Mesodermal cell (in vitro differentiated cells): ENCODE results near the gene SLBP.

Experiments used
- H3K27ac ChIP-seq: 2 replicates; pipeline ENCODE4 v1.7.0; 2013; ENCODE audit warnings: mild to moderate bottlenecking, low read depth, low read length, moderate library complexity; ENCODE audit not compliant: severe bottlenecking
- H3K36me3 ChIP-seq: 2 replicates; pipeline ENCODE4 v1.7.1; 2013; ENCODE audit warnings: mild to moderate bottlenecking, low read length, moderate library complexity; ENCODE audit not compliant: control insufficient read depth, insufficient read depth
- H3K4me1 ChIP-seq: one replicate; pipeline ENCODE4 v1.7.1; 2013; ENCODE audit warnings: mild to moderate bottlenecking, low read length; ENCODE audit not compliant: insufficient read depth, control insufficient read depth, poor library complexity, severe bottlenecking
- H3K4me3 ChIP-seq: 2 replicates; pipeline ENCODE4 v1.7.0; 2013; ENCODE audit warnings: low read length, control low read depth, mild to moderate bottlenecking; ENCODE audit not compliant: insufficient read depth, poor library complexity, severe bottlenecking; ENCODE audit errors: extremely low read depth
- H3K9me3 ChIP-seq: 2 replicates; pipeline ENCODE4 v1.7.1; 2013; ENCODE audit warnings: mild to moderate bottlenecking, low read length, moderate library complexity; ENCODE audit not compliant: control insufficient read depth
- WGBS, 2 experiments: methylation state at CpG; one replicate each; pipeline ENCODE4 v1.1.5; 2013; ENCODE audit warnings: missing lambda C conversion rate in 2 of 2; ENCODE audit not compliant: insufficient coverage in 2 of 2; 5-methylcytosine and 5-hydroxymethylcytosine counted together

The SLBP gene

DNA sequence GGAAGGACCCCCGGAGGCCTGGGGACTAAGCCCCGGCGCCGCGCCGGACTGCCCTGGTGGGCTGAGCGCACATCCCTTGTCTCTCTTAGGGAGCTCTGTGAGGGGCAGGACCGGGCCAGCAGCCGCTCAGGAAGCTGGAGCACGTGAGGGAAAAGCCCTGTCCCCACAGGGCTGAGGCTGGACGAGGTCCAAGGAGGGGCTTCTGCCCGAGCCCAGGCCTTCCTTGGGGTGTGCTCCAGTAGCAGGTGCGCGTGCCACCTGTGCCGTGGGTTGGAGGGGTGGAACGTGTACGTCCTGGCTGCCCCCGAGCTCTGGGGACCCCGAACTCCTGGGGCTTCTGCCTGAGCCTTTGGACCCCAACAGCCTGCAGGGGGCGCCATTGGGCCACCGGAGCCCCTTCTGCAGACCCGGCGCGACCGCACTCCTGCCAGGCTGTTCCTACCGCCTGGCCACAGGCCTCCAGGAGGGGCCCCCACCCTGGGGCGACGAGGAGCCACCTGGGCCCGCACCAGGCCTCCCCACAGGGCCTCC lies 36.4 kb upstream of the SLBP start:
- no peaks in the 10 kb centered on the region for H3K9me3 ChIP-seq
- WGBS, 2 experiments: 13 to 14% methylated on average over 25 to 26 of the region's 29 CpGs
- no peak overlapping the region for H3K4me3 ChIP-seq
- peaks cover 13% of the 10 kb centered on the region for H3K36me3 ChIP-seq
- no peak overlapping the region for H3K27ac ChIP-seq
- no peaks in the 10 kb centered on the region for H3K4me1 ChIP-seq

DNA sequence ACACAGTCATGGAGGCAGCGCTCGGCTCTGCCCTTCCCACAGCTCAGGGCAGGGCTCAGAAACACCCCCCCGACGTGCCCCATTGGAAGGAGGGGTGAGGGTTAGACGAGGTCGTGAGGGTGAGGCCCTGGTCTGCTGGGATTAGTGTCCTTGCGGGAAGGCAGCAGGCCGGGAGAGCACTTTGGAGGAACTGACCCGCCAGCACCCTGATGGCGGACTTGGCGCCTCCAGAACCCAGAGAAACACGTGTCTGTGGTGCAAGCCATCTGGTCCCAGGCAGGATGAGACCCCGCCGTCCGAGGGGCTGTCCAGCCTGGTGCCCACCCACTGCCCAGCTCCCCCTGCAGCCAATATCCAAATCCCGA lies 35.5 kb upstream of the SLBP start:
- no peaks in the 10 kb centered on the region for H3K4me1 ChIP-seq
- no peaks in the 10 kb centered on the region for H3K9me3 ChIP-seq
- H3K4me3 ChIP-seq: no peak overlapping the region
- peaks cover 19% of the 10 kb centered on the region for H3K36me3 ChIP-seq
- H3K27ac ChIP-seq: no peak overlapping the region
- 90 to 97% methylated on average over 15 of the region's 16 CpGs for whole genome bisulfite sequencing, 2 experiments

- H3K4me3 ChIP-seq: no peak overlapping the region
- H3K4me1 ChIP-seq: no peaks in the 10 kb centered on the region
- peaks cover 24% of the 10 kb centered on the region for H3K36me3 ChIP-seq
- no peak overlapping the region for H3K27ac ChIP-seq
- H3K9me3 ChIP-seq: no peaks in the 10 kb centered on the region
- 88 to 90% methylated on average over 26 to 28 of the region's 33 CpGs for WGBS, 2 experiments
Measured at GRCh38 chr4:1746919-1747602, 34.9 kb upstream of the SLBP start.

DNA sequence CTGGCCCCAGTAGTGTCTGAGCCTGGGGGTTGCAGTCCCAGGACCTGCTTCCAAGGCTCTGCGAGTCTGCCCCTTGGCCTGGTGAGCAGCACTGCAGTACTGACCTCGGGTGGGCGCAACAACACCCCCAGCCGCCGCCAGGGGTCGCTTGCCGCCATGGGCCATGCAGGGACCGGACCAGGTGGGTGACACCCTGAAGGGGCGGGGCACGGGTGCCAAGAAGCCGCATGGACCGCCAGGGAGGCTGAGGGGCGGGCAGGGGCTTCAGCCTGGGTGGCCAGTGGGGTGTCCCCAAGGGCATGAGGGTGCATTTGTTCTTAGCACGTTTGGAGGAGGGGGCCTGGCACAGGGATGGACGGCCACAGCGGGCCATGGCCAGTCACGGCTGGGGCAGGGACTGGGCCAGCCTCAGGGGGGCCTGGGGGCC lies 34.2 kb upstream of the SLBP start:
- Histone ChIP-seq H3K4me1 (no peaks in the 10 kb centered on the region), H3K9me3 (no peaks in the 10 kb centered on the region), H3K4me3 (no peak overlapping the region), H3K27ac (no peak overlapping the region), H3K36me3 (peaks cover 32% of the 10 kb centered on the region)
- WGBS, 2 experiments: 26 to 35% methylated on average over 8 to 17 of the region's 17 CpGs

- peaks cover 38% of the 10 kb centered on the region for H3K36me3 ChIP-seq
- H3K4me3 ChIP-seq: no peak overlapping the region
- 80 to 81% methylated on average over 9 to 12 of the region's 12 CpGs for WGBS, 2 experiments
- no peaks in the 10 kb centered on the region for H3K9me3 ChIP-seq
- H3K4me1 ChIP-seq: no peaks in the 10 kb centered on the region
- no peak overlapping the region for H3K27ac ChIP-seq
Measured at GRCh38 chr4:1745697-1746096, 33.6 kb upstream of the SLBP start.

- WGBS, 2 experiments: 83 to 90% methylated on average over 7 to 11 of the region's 13 CpGs
- Histone ChIP-seq H3K36me3 (peaks cover 43% of the 10 kb centered on the region), H3K9me3 (no peaks in the 10 kb centered on the region), H3K4me3 (no peak overlapping the region), H3K4me1 (no peaks in the 10 kb centered on the region), H3K27ac (no peak overlapping the region)
Measured at GRCh38 chr4:1745165-1745564, 33.0 kb upstream of the SLBP start.

- H3K27ac ChIP-seq: no peak overlapping the region
- H3K4me3 ChIP-seq: no peak overlapping the region
- WGBS, 2 experiments: 93% methylated on average over 13 to 14 of the region's 14 CpGs
- H3K36me3 ChIP-seq: peaks cover 49% of the 10 kb centered on the region
- no peaks in the 10 kb centered on the region for H3K9me3 ChIP-seq
- H3K4me1 ChIP-seq: no peaks in the 10 kb centered on the region
Measured at GRCh38 chr4:1744552-1744951, 32.4 kb upstream of the SLBP start.

DNA sequence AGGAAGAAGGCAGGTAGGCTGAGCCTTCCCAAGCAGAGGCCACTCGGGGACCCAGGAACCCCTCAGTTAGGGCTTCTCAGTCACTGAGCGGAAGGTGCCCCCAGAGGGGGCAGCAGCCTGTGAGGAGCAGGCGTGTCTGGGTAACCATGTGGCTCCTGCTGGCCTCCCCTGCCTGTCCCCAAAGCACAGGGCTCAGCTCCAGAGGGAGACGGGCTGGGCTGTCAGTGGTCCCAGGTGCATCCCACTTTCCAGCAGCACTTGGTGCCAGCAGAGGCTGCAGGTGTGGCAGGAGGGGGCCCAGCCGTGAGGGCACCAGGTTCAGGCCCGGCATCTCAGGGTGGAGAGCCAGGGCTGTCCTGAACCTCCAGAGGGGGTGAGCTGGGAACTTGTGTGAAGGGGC lies 31.9 kb upstream of the SLBP start:
- Histone ChIP-seq H3K9me3 (no peaks in the 10 kb centered on the region), H3K4me1 (no peaks in the 10 kb centered on the region), H3K4me3 (no peak overlapping the region), H3K36me3 (peaks cover 55% of the 10 kb centered on the region), H3K27ac (no peak overlapping the region)
- WGBS, 2 experiments: 91 to 99% methylated on average over 6 of the region's 6 CpGs

- Histone ChIP-seq H3K27ac (no peak overlapping the region), H3K9me3 (peaks cover 2% of the 10 kb centered on the region), H3K4me1 (no peaks in the 10 kb centered on the region), H3K4me3 (no peak overlapping the region), H3K36me3 (peaks cover 59% of the 10 kb centered on the region)
- WGBS, 2 experiments: 90 to 98% methylated on average over 8 to 11 of the region's 12 CpGs
Measured at GRCh38 chr4:1743551-1743950, 31.4 kb upstream of the SLBP start.

DNA sequence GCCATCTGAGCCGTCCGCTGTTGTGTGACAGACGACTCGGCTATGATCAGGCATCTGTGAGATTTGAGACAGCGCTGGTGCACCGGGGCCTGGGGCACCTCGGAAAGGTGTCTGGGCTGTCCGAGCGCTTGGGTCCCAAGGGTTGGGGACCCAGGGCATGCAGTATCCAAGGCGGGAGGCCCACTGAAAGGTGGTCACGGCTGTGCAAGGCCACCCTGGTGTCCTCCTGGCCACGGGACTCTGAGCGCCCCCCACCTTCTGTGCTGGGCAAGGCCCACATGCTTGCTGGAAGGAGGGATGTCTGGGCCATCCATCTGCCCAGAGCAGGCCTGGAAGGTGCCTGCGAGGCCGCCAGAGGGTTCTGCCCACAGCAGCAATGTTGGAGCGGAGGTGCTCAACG lies 29.1 kb upstream of the SLBP start:
- WGBS, 2 experiments: 90 to 92% methylated on average over 17 of the region's 17 CpGs
- H3K27ac ChIP-seq: no peak overlapping the region
- no peaks in the 10 kb centered on the region for H3K4me1 ChIP-seq
- H3K9me3 ChIP-seq: peaks cover 26% of the 10 kb centered on the region
- H3K36me3 ChIP-seq: peaks cover 82% of the 10 kb centered on the region
- H3K4me3 ChIP-seq: no peak overlapping the region

DNA sequence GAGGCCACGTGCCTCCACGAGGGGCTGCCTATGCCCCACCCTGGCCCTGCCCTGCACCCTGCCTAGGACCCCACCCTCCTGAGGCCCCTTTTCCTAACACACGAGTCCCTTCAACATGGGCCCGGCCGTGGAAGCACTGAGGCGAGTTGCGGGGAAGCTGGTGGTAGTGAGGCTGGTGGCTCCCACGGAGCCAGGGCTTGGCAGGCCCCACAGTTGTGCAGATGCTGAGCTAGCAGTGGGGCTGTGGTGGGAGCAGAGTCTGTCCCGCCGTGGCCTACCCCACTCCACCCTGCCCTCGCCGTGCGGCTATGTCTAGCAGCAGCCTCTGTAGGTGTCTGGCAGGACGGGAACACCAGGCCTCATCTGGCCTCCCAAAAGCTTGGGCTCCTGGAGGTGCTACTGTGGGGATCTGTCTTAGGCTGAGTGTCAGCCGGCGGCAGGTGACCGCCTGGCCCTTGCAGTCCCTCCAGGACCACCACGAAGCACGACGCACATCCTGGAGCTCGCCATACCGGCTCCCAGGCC lies 28.0 kb upstream of the SLBP start:
- no peak overlapping the region for H3K27ac ChIP-seq
- H3K9me3 ChIP-seq: peaks cover 26% of the 10 kb centered on the region
- no peak overlapping the region for H3K4me3 ChIP-seq
- WGBS, 2 experiments: 96 to 97% methylated on average over 14 to 19 of the region's 22 CpGs
- peaks cover 94% of the 10 kb centered on the region for H3K36me3 ChIP-seq
- H3K4me1 ChIP-seq: no peaks in the 10 kb centered on the region
